Measurements from ENCODE around the gene ZBTB21. TPM values are rescaled to one million over a fixed set of nuclear protein-coding genes. Genes with fewer than 3 reads are reported as not detected.

Gene ZBTB21
- 9.8 and 10.0 TPM in 2 replicates for total RNA-seq

DNA sequence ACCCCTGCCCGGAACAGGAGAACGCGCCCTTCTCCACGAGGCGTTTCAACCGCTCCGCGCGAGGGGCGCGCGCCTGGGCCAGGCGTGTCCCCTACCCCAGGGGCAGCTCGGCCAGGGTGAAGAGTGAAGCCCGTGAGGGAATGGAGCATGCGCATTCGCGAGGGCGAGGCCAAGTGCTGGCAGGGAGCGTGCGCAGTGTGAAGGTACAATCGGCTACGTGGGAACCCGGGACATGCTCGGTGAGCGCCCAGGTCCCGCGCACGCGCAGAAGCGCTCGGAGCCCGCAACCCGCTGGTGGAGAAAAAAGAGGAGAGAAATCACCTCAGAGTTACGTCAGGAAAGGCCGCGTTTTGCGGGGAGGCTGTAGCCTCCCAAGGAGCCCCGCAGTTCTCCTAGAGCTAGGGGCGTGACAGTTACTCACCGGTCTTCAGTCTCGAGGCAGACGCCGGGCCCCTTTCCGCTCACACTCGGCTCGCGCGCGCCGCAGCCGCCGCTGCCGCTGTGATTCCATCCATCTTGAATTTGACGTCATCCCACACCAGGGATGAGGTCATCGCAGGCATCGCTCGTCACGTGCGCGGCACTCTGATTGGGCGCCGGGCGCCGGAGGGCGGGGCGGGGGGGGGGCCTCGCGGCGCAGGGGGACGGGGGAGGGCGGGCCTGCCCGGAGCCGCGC lies at the start of gene ZBTB21:
Gene ZBTB21, minus strand, starts transcription at position 530 of the 676 bp plus-strand sequence. CDS start 16,265 bp downstream, outside the sequence.

GRCh38 chr21:41953831-41954653 lies 56.1 kb downstream of the ZBTB21 start, which contains the start of gene C2CD2:
Gene C2CD2, minus strand, starts transcription at chr21:41954018. Its CDS starts 370 bp downstream, at chr21:41953648.

Other genes with a start within 250 kb of the ZBTB21 start
- gene RIPK4, start 243.3 kb downstream of the ZBTB21 start, total RNA-seq: under 0.01 and 0.33 TPM in 2 replicates
- 5.6 and 6.5 TPM in 2 replicates for gene PRDM15, start 131.0 kb downstream of the ZBTB21 start, total RNA-seq
- gene C2CD2, start 56.3 kb downstream of the ZBTB21 start, total RNA-seq: 36.3 and 48.3 TPM in 2 replicates
- gene UMODL1, start 61.0 kb upstream of the ZBTB21 start, total RNA-seq: not detected in 2 replicates
- 34.7 and 60.4 TPM in 2 replicates for gene ABCG1, start 208.8 kb upstream of the ZBTB21 start, total RNA-seq

Data from vein endothelial cell (primary cell).